Vagina (tissue), 2 donors: ENCODE results near the gene BTF3. TPM values are rescaled to one million over a fixed set of nuclear protein-coding genes. Genes with fewer than 3 reads are reported as not detected.
A peak's percentile ranks its signal among the peaks of the same experiment; 100 is the strongest.
"Not testable (repeated sequence)": the region's sequence is repeated elsewhere in the genome, so short reads cannot be mapped to it uniquely, and the experiment has no call there.

Source experiments
- DNase-seq, 2 donors: peaks; one replicate each; pipeline ENCODE4 v3.0.0-alpha.2; 2017; ENCODE audit errors: extremely low spot score in 2 of 2
- H3K27ac ChIP-seq: fragments of 200-600 bp; sonication (generic); one replicate; pipeline ENCODE4 v1.5.1; 2019
- H3K27me3 ChIP-seq: fragments of 200-600 bp; sonication (generic); one replicate; pipeline ENCODE4 v1.5.1; 2019
- H3K36me3 ChIP-seq, 2 donors: fragments of 200-600 bp; sonication (generic); one replicate each; pipeline ENCODE4 v1.5.1; 2017 to 2019
- H3K4me1 ChIP-seq: fragments of 200-600 bp; sonication (generic); one replicate; pipeline ENCODE4 v1.5.1; 2019
- H3K4me3 ChIP-seq, 2 donors: fragments of 200-600 bp; sonication (generic); 1 replicate in 1 of 2; 2 replicates in 1 of 2; pipeline ENCODE4 v1.5.1; 2016 to 2019
- H3K9me3 ChIP-seq: fragments of 200-600 bp; sonication (generic); one replicate; pipeline ENCODE4 v1.5.1; 2019
- POLR2A ChIP-seq, 2 donors: fragments of 450-650 bp; IDR thresholded peaks; one replicate each; pipeline ENCODE4 v1.6.1; 2017; ENCODE audit warnings: antibody characterized with exemption in 2 of 2, mild to moderate bottlenecking in 2 of 2, moderate library complexity in 2 of 2
- POLR2AphosphoS5 ChIP-seq, 2 donors: sonication (generic); formaldehyde crosslinking; IDR thresholded peaks; one replicate each; pipeline ENCODE4 v1.9.0; 2017; ENCODE audit warnings: antibody characterized with exemption in 2 of 2, mild to moderate bottlenecking in 2 of 2, low read depth in 1 of 2; ENCODE audit not compliant: insufficient read depth in 1 of 2
- intact Hi-C: fragments of 100-400 bp; cut with DNase I; formaldehyde crosslinking; loops from one replicate; pipeline ENCODE4 v1.15.1; 2023
- total RNA-seq: library from RNA; depleted of rRNA; stranded (reverse); fragments of >200 nt; gene quantifications from one replicate; pipeline ENCODE4 v1.2.3, GENCODE V29; 2016
- TF ChIP-seq, protein P1 (sequence below), 3 experiments: fragments of 450-650 bp in 2 of 3; fragments of 200-600 bp in 1 of 3; sonication (generic) in 1 of 3; IDR thresholded peaks; one replicate each; pipeline ENCODE4 v1.5.1; 2017 to 2019; ENCODE audit warnings: antibody characterized with exemption in 3 of 3, mild to moderate bottlenecking in 2 of 3, moderate library complexity in 2 of 3

Gene BTF3
- total RNA-seq, 1 donor from 2014 or later = 537 TPM

DNA sequence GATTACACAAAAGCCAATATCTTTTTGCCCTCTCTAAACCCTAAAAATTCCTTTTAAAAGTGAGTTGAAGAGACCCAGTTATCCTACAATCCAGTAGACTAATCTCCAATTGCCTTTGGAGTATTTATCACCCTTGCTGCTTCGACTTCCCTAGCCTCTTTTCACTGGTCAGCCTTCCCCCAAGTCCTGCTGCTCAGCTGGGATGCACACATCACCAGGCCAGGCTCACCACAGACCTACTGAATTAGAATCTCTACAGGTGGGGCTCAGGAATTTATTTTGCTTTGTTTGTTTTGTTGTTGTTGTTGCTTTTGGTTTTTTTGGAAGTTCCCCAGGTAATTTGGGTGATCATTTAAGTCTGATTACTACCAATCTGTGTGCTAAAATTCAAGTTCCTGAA lies 38.1 kb upstream of the BTF3 start:
- no peaks in the 10 kb centered on the region for H3K9me3 ChIP-seq
- H3K27ac ChIP-seq = no peak overlapping the region
- DNase-seq = peak in 1 of 2 donors; percentile 5
- H3K36me3 ChIP-seq = no peaks in the 10 kb centered on the region
- no peak overlapping the region for H3K4me3 ChIP-seq
- H3K4me1 ChIP-seq = no peaks in the 10 kb centered on the region
- intact Hi-C loops = no loop called here
- H3K27me3 ChIP-seq = no peaks in the 10 kb centered on the region
- TF ChIP-seq POLR2A (IDR thresholded peaks at IDR 0.05) (no peak), POLR2AphosphoS5 (IDR thresholded peaks at IDR 0.05; ENCODE audit: insufficient read depth in 1 of 2, low read depth in 1 of 2) (no peak)
- TF ChIP-seq, protein P1, sequence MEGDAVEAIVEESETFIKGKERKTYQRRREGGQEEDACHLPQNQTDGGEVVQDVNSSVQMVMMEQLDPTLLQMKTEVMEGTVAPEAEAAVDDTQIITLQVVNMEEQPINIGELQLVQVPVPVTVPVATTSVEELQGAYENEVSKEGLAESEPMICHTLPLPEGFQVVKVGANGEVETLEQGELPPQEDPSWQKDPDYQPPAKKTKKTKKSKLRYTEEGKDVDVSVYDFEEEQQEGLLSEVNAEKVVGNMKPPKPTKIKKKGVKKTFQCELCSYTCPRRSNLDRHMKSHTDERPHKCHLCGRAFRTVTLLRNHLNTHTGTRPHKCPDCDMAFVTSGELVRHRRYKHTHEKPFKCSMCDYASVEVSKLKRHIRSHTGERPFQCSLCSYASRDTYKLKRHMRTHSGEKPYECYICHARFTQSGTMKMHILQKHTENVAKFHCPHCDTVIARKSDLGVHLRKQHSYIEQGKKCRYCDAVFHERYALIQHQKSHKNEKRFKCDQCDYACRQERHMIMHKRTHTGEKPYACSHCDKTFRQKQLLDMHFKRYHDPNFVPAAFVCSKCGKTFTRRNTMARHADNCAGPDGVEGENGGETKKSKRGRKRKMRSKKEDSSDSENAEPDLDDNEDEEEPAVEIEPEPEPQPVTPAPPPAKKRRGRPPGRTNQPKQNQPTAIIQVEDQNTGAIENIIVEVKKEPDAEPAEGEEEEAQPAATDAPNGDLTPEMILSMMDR (IDR thresholded peaks at IDR 0.05) = no peak

DNA sequence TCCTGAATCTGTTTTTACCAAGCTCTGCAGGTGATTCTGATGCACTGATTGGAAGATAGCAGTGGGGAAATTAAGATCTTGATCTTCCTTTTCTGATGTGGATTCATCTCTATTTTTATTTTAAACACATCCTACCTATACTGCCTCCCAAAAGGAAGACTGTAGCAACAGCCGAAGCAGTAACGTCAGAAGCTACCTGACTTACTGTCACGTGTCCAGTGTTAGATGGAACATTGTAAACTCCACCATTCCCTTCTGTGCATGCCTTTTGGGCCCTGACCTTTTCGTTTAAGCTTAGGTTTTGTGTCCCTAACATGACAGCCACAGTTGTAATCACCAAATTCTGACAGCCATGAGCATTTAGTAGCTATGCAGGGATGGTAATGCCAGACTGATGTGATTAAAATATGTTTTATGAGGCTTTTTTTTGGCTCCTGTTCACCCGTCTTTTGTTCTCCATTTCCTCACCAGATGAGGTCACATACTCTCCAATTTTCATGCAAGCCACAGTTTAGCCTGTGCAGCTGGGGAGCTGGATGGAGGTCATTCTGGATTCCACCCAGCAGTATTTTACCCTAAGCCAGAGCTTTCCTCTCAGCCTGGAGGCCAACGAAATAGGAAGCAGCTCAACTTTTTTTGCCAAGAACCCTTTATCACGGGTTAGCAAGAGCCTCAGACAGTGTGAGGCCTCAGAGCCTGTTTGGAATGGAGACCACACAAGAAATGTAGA lies 34.1 kb upstream of the BTF3 start:
- DNase-seq = peak in 1 of 2 donors; percentile 16
- H3K27ac ChIP-seq = no peak overlapping the region
- intact Hi-C loops = no loop called here
- H3K27me3 ChIP-seq = no peaks in the 10 kb centered on the region
- H3K4me3 ChIP-seq = no peak overlapping the region
- no peaks in the 10 kb centered on the region for H3K4me1 ChIP-seq
- TF ChIP-seq, protein P1 (IDR thresholded peaks at IDR 0.05) = no peak
- TF ChIP-seq POLR2A (IDR thresholded peaks at IDR 0.05) (no peak), POLR2AphosphoS5 (IDR thresholded peaks at IDR 0.05; ENCODE audit: insufficient read depth in 1 of 2, low read depth in 1 of 2) (no peak)
- no peaks in the 10 kb centered on the region for H3K9me3 ChIP-seq
- no peaks in the 10 kb centered on the region for H3K36me3 ChIP-seq

DNA sequence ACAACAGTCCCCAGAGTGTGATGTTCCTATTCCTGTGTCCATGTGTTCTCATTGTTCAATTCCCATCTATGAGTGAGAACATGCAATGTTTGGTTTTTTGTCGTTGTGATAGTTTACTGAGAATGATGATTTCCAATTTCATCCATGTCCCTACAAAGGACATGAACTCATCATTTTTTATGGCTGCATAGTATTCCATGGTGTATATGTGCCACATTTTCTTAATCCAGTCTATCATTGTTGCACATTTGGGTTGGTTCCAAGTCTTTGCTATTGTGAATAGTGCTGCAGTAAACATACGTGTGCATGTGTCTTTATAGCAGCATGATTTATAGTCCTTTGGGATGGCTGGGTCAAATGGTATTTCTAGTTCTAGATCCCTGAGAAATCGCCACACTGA lies 29.6 kb upstream of the BTF3 start:
- H3K4me1 ChIP-seq, H3K27ac ChIP-seq, H3K36me3 ChIP-seq, intact Hi-C loops, H3K9me3 ChIP-seq, H3K27me3 ChIP-seq, DNase-seq, H3K4me3 ChIP-seq: not testable (repeated sequence)

DNA sequence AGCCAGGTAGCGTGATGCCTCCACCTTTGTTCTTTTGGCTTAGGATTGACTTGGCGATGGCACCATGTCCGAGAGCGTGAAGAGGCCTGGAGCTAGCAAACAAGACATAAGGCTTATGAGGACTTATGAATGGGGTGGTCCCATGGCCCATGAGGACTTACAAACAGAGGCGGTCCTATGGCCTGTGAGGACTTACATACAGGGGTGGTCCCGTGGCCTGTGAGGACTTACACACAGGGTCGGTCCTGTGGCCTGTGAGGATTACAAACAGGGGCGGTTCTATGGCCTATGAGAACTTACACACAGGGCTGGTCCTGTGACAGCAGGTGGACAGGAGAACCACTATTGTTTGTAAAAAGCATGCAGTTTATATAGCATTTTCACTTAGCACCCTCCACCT lies 28.4 kb upstream of the BTF3 start:
- Histone ChIP-seq H3K27ac (no peak overlapping the region), H3K4me1 (no peaks in the 10 kb centered on the region), H3K4me3 (no peak overlapping the region), H3K9me3 (no peaks in the 10 kb centered on the region), H3K27me3 (no peaks in the 10 kb centered on the region), H3K36me3 (no peaks in the 10 kb centered on the region)
- no peak for DNase-seq
- intact Hi-C loops = no loop called here
- TF ChIP-seq POLR2A (IDR thresholded peaks at IDR 0.05) = no peak
- TF ChIP-seq, protein P1 (IDR thresholded peaks at IDR 0.05) = no peak
- no peak for TF ChIP-seq POLR2AphosphoS5 (IDR thresholded peaks at IDR 0.05; ENCODE audit: insufficient read depth in 1 of 2, low read depth in 1 of 2)

DNA sequence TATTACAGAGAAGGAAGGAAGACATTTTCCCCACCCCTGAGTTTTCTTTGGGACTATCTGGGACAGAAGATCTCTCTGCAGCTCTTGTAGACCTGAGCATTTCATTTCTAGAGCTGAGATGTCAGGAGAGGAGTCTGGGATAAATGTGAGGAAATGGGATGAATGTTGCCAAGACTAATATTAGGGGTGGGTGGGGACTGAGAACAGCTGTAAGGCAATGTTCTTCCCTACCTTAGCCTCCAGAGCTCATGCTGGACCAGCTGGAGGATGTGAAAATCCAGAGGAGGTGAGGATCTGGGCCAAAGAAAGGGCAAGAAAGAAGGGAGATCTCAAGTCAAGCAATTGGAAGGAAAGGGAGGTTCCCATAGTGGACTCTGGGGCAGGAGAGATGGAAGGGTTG lies 26.6 kb upstream of the BTF3 start:
- H3K4me3 ChIP-seq = no peak overlapping the region
- no peaks in the 10 kb centered on the region for H3K4me1 ChIP-seq
- intact Hi-C loops = no loop called here
- no peaks in the 10 kb centered on the region for H3K9me3 ChIP-seq
- no peak for DNase-seq
- no peak overlapping the region for H3K27ac ChIP-seq
- TF ChIP-seq, protein P1 (IDR thresholded peaks at IDR 0.05) = no peak
- TF ChIP-seq POLR2AphosphoS5 (IDR thresholded peaks at IDR 0.05; ENCODE audit: insufficient read depth in 1 of 2, low read depth in 1 of 2) (no peak), POLR2A (IDR thresholded peaks at IDR 0.05) (no peak)
- H3K27me3 ChIP-seq = no peaks in the 10 kb centered on the region
- H3K36me3 ChIP-seq = no peaks in the 10 kb centered on the region
